HepG2 (cell line): ENCODE data around the gene EIF3L. TPM values are rescaled to one million over a fixed set of nuclear protein-coding genes. Genes with fewer than 3 reads are reported as not detected.

ENCODE experiments used
- ELF3 ChIP-seq: IDR thresholded peaks from 2 replicates; pipeline ENCODE4 v1.6.1; 2016; ENCODE audit warnings: missing genetic modification reagents, missing compliant biosample characterization
- RFX1 ChIP-seq: fragments of 450-650 bp; IDR thresholded peaks from 2 replicates; pipeline ENCODE4 v1.6.1; 2017
- ZKSCAN1 ChIP-seq: fragments of 150-350 bp; IDR thresholded peaks from 2 replicates; pipeline ENCODE4 v1.6.1; 2014; ENCODE audit warnings: low read length
- ZNF331 ChIP-seq: sonication (generic); formaldehyde crosslinking; IDR thresholded peaks from 2 replicates; pipeline ENCODE4 v1.4.0; 2020; ENCODE audit warnings: missing genetic modification reagents
- ZSCAN29 ChIP-seq: sonication (generic); formaldehyde crosslinking; conservative IDR thresholded peaks from 2 replicates; pipeline ENCODE4 v1.4.0; 2020; ENCODE audit warnings: mild to moderate bottlenecking, missing genetic modification reagents
- polyA plus RNA-seq, 8 experiments: library from polyadenylated mRNA; depleted of rRNA in 3 of 8; stranded (reverse) in 7 of 8; unstranded in 1 of 8; fragments of >200 nt; fragmentation: Illumina TruSeq in 4 of 8; extraction: Trizol in 4 of 8; gene quantifications; 2 replicates each; pipeline versions ENCODE4 v1.2.1 to v1.2.3, GENCODE V29; 2011 to 2016; ENCODE audit warnings: low read depth in 4 of 8, missing spikeins in 1 of 8, mixed read lengths in 1 of 8; ENCODE audit not compliant: insufficient read depth in 1 of 8
- total RNA-seq, 5 experiments: library from RNA; depleted of rRNA; stranded (reverse); fragments of >200 nt; fragmentation: Illumina TruSeq; extraction: Trizol; gene quantifications; 2 replicates each; pipeline ENCODE4 v1.2.3, GENCODE V29; 2016; ENCODE audit warnings: low read depth in 1 of 5
- TF ChIP-seq, protein P1 (sequence below), 2 experiments: sonication (generic) in 1 of 2; formaldehyde crosslinking in 1 of 2; IDR thresholded peaks; 2 replicates each; pipeline versions ENCODE4 v1.4.0 to v1.6.1; 2016 to 2020; ENCODE audit warnings: borderline replicate concordance in 1 of 2, low read depth in 1 of 2, mild to moderate bottlenecking in 1 of 2, missing genetic modification reagents in 1 of 2
- TF ChIP-seq, protein P2 (sequence below): sonication (generic); formaldehyde crosslinking; IDR thresholded peaks from 2 replicates; pipeline ENCODE4 v1.4.0; 2020; ENCODE audit warnings: missing genetic modification reagents

Gene EIF3L
- total and polyA plus RNA-seq, 2 of the 13 experiments (the other 11 are each of a cell fraction or from before 2014, with no cell fraction given) = 514 to 793 TPM

DNA sequence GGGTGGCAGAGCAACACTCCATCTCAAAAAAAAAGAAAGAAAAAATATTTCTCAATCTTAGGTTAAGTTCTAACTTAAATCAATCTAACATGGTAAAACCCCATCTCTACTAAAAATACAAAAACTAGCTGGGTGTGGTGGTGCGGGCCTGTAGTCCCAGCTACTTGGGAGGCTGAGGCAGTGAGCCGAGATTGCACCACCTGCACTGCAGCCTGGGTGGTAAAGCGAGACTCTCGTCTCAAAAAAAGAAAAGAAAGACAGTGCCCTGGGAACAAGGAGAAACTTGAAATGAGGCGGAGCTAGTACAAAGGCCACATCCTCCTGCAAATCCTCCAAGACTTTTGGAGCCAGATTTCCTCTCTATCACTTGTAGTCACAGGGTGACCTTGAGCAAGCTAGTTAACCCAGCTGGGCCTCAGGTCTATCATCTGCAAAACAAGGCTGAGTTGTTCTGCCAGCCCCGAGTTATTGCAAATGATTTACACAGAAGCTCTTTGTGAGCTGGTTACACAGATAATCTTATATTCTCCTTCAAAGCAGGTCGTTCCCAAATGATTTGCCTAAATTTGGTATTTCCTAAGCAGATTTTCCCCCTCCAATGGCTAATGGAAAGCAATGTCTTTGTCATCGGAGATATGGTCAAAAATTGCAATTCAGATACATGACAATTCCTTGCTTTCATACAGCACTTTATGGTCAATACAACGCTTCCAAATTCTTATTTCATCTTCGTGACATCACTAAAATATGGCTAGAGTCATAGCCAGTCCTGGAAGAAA, 7.0 kb upstream of the EIF3L start (continued):
- TF ChIP-seq ZSCAN29 (CRISPR knock-in tag) (0 out of 2 replicates have a peak, but pooled peaks have one; percentile 35), ELF3 (CRISPR knock-in tag) (peak; percentile 21; the same call in 1 of the 2 replicates), ZKSCAN1 (no peak), RFX1 (no peak), ZNF331 (CRISPR knock-in tag) (0 out of 2 replicates have a peak, but pooled peaks have one; percentile 21)
- TF ChIP-seq, protein P1, sequence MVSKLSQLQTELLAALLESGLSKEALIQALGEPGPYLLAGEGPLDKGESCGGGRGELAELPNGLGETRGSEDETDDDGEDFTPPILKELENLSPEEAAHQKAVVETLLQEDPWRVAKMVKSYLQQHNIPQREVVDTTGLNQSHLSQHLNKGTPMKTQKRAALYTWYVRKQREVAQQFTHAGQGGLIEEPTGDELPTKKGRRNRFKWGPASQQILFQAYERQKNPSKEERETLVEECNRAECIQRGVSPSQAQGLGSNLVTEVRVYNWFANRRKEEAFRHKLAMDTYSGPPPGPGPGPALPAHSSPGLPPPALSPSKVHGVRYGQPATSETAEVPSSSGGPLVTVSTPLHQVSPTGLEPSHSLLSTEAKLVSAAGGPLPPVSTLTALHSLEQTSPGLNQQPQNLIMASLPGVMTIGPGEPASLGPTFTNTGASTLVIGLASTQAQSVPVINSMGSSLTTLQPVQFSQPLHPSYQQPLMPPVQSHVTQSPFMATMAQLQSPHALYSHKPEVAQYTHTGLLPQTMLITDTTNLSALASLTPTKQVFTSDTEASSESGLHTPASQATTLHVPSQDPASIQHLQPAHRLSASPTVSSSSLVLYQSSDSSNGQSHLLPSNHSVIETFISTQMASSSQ (IDR thresholded peaks at IDR 0.05; ENCODE audit: low read depth) = no peak
- TF ChIP-seq, protein P1 (CRISPR knock-in tag; IDR thresholded peaks at IDR 0.05; ENCODE audit: borderline replicate concordance) = peak; percentile 56; the same call in 1 of the 2 replicates
- TF ChIP-seq, protein P2, sequence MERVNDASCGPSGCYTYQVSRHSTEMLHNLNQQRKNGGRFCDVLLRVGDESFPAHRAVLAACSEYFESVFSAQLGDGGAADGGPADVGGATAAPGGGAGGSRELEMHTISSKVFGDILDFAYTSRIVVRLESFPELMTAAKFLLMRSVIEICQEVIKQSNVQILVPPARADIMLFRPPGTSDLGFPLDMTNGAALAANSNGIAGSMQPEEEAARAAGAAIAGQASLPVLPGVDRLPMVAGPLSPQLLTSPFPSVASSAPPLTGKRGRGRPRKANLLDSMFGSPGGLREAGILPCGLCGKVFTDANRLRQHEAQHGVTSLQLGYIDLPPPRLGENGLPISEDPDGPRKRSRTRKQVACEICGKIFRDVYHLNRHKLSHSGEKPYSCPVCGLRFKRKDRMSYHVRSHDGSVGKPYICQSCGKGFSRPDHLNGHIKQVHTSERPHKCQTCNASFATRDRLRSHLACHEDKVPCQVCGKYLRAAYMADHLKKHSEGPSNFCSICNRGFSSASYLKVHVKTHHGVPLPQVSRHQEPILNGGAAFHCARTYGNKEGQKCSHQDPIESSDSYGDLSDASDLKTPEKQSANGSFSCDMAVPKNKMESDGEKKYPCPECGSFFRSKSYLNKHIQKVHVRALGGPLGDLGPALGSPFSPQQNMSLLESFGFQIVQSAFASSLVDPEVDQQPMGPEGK = no peak
